ENCODE results near the gene CASQ2. TPM values are rescaled to one million over a fixed set of nuclear protein-coding genes. Genes with fewer than 3 reads are reported as not detected.

The CASQ2 gene
- polyA plus RNA-seq, 3 donors, result not detected

- TF ChIP-seq CTCF (IDR thresholded peaks at IDR 0.05), result no peak
- Mint-ChIP-seq H3K9me3 (no peaks in the 10 kb centered on the region), H3K27me3 (ENCODE audit: low read depth in 3 of 3) (peaks cover 4 to 11% (median 6%) of the 10 kb centered on the region in 3 donors), H3K36me3 (no peaks in the 10 kb centered on the region), H3K4me3 (no peak overlapping the region), H3K27ac (peak overlapping the region in 2 of 7 donors; percentile 33 to 63), H3K4me1 (peaks cover 2% of the 10 kb centered on the region)
- Histone ChIP-seq H3K79me2 (ENCODE audit: insufficient read depth, low read length) (no peaks in the 10 kb centered on the region), H3K4me1 (ENCODE audit: control insufficient read depth in 1 of 2, insufficient read depth in 2 of 2, low read length in 2 of 2) (no peaks in the 10 kb centered on the region), H3K9me3 (replicated peaks in 1 of 2; ENCODE audit: control insufficient read depth in 1 of 2, insufficient read depth in 1 of 2, low read length in 2 of 2) (no peaks in the 10 kb centered on the region), H3K4me3 (replicated peaks in 1 of 3; ENCODE audit: low read depth in 2 of 3, low read length in 3 of 3) (no peak overlapping the region), H2AFZ (ENCODE audit: insufficient read depth, low read depth, low read length, poor library complexity, severe bottlenecking) (no peak overlapping the region), H3K27ac (ENCODE audit: low read depth in 1 of 2, low read length in 2 of 2) (no peak overlapping the region), H3K4me2 (replicated peaks; ENCODE audit: extremely low read depth, low read length, poor library complexity, severe bottlenecking) (no peak overlapping the region), H3K27me3 (ENCODE audit: control insufficient read depth in 2 of 2, insufficient read depth in 2 of 2, low read length in 2 of 2) (no peaks in the 10 kb centered on the region), H3K9ac (ENCODE audit: insufficient read depth, low read length, poor library complexity, severe bottlenecking) (no peak overlapping the region), H4K20me1 (ENCODE audit: insufficient read depth, low read length) (no peaks in the 10 kb centered on the region), H3K36me3 (replicated peaks in 1 of 2; ENCODE audit: control insufficient read depth in 1 of 2, insufficient read depth in 2 of 2, low read length in 2 of 2) (no peaks in the 10 kb centered on the region)
- intact Hi-C loops (cut with micrococcal nuclease), result loop anchor here (2.0 to 5.0 kb wide), 2 partner anchors 56 to 58 kb away; no protein-coding TSS in a partner anchor
- 100% methylated on average over 1 of the region's 1 CpG for WGBS (ENCODE audit: insufficient coverage)
- DNase-seq, result no peak
Observed at GRCh38 chr1:115714572-115715141, 53.9 kb downstream of the CASQ2 start.

- H2AFZ ChIP-seq (ENCODE audit: insufficient read depth, low read depth, low read length, poor library complexity, severe bottlenecking), result no peak overlapping the region
- H3K9me3 ChIP-seq (replicated peaks in 1 of 2; ENCODE audit: control insufficient read depth in 1 of 2, insufficient read depth in 1 of 2, low read length in 2 of 2), result no peaks in the 10 kb centered on the region
- H3K4me3 ChIP-seq (replicated peaks in 1 of 3; ENCODE audit: low read depth in 2 of 3, low read length in 3 of 3), result no peak overlapping the region
- H3K27me3 ChIP-seq (ENCODE audit: control insufficient read depth in 2 of 2, insufficient read depth in 2 of 2, low read length in 2 of 2), result no peaks in the 10 kb centered on the region
- no peaks in the 10 kb centered on the region for H4K20me1 ChIP-seq (ENCODE audit: insufficient read depth, low read length)
- TF ChIP-seq CTCF (IDR thresholded peaks at IDR 0.05), result no peak
- intact Hi-C loops (cut with micrococcal nuclease), result loop anchor here in 1 of 2 donors (2.0 kb wide), 1 partner anchor 57 kb away; no protein-coding TSS in a partner anchor
- H3K27ac ChIP-seq (ENCODE audit: low read depth in 1 of 2, low read length in 2 of 2), result no peak overlapping the region
- H3K79me2 ChIP-seq (ENCODE audit: insufficient read depth, low read length), result no peaks in the 10 kb centered on the region
- no peak overlapping the region for H3K4me2 ChIP-seq (replicated peaks; ENCODE audit: extremely low read depth, low read length, poor library complexity, severe bottlenecking)
- DNase-seq, result no peak
- no CpG with 5 or more reads among the region's 5 CpGs for WGBS (ENCODE audit: insufficient coverage)
- H3K4me3 Mint-ChIP-seq, result no peak overlapping the region
- H3K27ac Mint-ChIP-seq, result no peak overlapping the region
- H3K36me3 Mint-ChIP-seq, result no peaks in the 10 kb centered on the region
- no peak overlapping the region for H3K9ac ChIP-seq (ENCODE audit: insufficient read depth, low read length, poor library complexity, severe bottlenecking)
- H3K27me3 Mint-ChIP-seq (ENCODE audit: low read depth in 3 of 3), result peaks cover 4 to 6% (median 6%) of the 10 kb centered on the region in 3 donors
- peaks cover 2% of the 10 kb centered on the region for H3K4me1 Mint-ChIP-seq
- H3K36me3 ChIP-seq (replicated peaks in 1 of 2; ENCODE audit: control insufficient read depth in 1 of 2, insufficient read depth in 2 of 2, low read length in 2 of 2), result no peaks in the 10 kb centered on the region
- no peaks in the 10 kb centered on the region for H3K9me3 Mint-ChIP-seq
- no peaks in the 10 kb centered on the region for H3K4me1 ChIP-seq (ENCODE audit: control insufficient read depth in 1 of 2, insufficient read depth in 2 of 2, low read length in 2 of 2)
Observed at GRCh38 chr1:115713906-115714305, 54.6 kb downstream of the CASQ2 start.
